Progenitor cell of endocrine pancreas (in vitro differentiated cells): Measurements from ENCODE around the gene GIPC1. TPM values are rescaled to one million over a fixed set of nuclear protein-coding genes. Genes with fewer than 3 reads are reported as not detected.

Source experiments
- DNase-seq: peaks from one replicate; pipeline ENCODE4 v3.0.0; 2021; ENCODE audit warnings: low spot score; ENCODE audit not compliant: unreplicated experiment
- H3K27ac Mint-ChIP-seq: 2 replicates; pipeline ENCODE4 v1.8.0; 2021; ENCODE audit warnings: mild to moderate bottlenecking, moderate library complexity, mixed read lengths
- H3K27me3 Mint-ChIP-seq: 2 replicates; pipeline ENCODE4 v1.8.0; 2021; ENCODE audit warnings: mixed read lengths
- H3K36me3 Mint-ChIP-seq: 2 replicates; pipeline ENCODE4 v1.8.0; 2022; ENCODE audit warnings: mixed read lengths; ENCODE audit not compliant: insufficient read depth
- H3K4me1 Mint-ChIP-seq: 2 replicates; pipeline ENCODE4 v1.8.0; 2021; ENCODE audit warnings: low read depth, mixed read lengths
- H3K4me3 Mint-ChIP-seq: 2 replicates; pipeline ENCODE4 v1.8.0; 2021; ENCODE audit warnings: low read depth, mild to moderate bottlenecking, moderate library complexity, mixed read lengths
- H3K9me3 Mint-ChIP-seq: 2 replicates; pipeline ENCODE4 v1.8.0; 2021; ENCODE audit warnings: low read depth, mixed read lengths
- CTCF ChIP-seq: fragments of 200-600 bp; sonication (generic); IDR thresholded peaks from one replicate; pipeline ENCODE4 v1.5.0; 2021; ENCODE audit warnings: antibody characterized with exemption, mild to moderate bottlenecking; ENCODE audit not compliant: unreplicated experiment
- total RNA-seq: library from RNA; stranded (reverse); gene quantifications from 2 replicates; pipeline ENCODE4 v1.2.1, GENCODE V29; 2021

GIPC1 gene
- total RNA-seq, 1 donor from 2014 or later, result 66.5 TPM

- Mint-ChIP-seq H3K4me3 (no peak overlapping the region), H3K27me3 (no peaks in the 10 kb centered on the region), H3K4me1 (no peaks in the 10 kb centered on the region), H3K9me3 (no peaks in the 10 kb centered on the region), H3K36me3 (peaks cover 19% of the 10 kb centered on the region), H3K27ac (no peak overlapping the region)
- TF ChIP-seq CTCF, result no peak
- DNase-seq, result no peak
Measured at GRCh38 chr19:14487370-14488125, 8.4 kb downstream of the GIPC1 start.

GRCh38 chr19:14482172-14482941 is 13.6 kb downstream of the GIPC1 start:
- H3K4me1 Mint-ChIP-seq, result no peaks in the 10 kb centered on the region
- no peak overlapping the region for H3K4me3 Mint-ChIP-seq
- no peak for TF ChIP-seq CTCF
- DNase-seq, result no peak
- peaks cover 12% of the 10 kb centered on the region for H3K36me3 Mint-ChIP-seq
- no peak overlapping the region for H3K27ac Mint-ChIP-seq
- H3K9me3 Mint-ChIP-seq, result no peaks in the 10 kb centered on the region
- no peaks in the 10 kb centered on the region for H3K27me3 Mint-ChIP-seq

GRCh38 chr19:14480700-14481079 is 15.2 kb downstream of the GIPC1 start:
- H3K9me3 Mint-ChIP-seq, result no peaks in the 10 kb centered on the region
- H3K36me3 Mint-ChIP-seq, result peaks cover 9% of the 10 kb centered on the region

GRCh38 chr19:14479975-14480699 is 15.8 kb downstream of the GIPC1 start:
- Mint-ChIP-seq H3K9me3 (no peaks in the 10 kb centered on the region), H3K27ac (no peak overlapping the region), H3K27me3 (no peaks in the 10 kb centered on the region), H3K36me3 (peaks cover 9% of the 10 kb centered on the region), H3K4me1 (peaks cover 3% of the 10 kb centered on the region), H3K4me3 (no peak overlapping the region)
- peak; percentile 76 for DNase-seq
- peak; percentile 93 for TF ChIP-seq CTCF

More at GRCh38 chr19:14480700-14481079, 15.2 kb downstream of the GIPC1 start:
- no peak overlapping the region for H3K27ac Mint-ChIP-seq
- no peak for TF ChIP-seq CTCF
- no peak overlapping the region for H3K4me3 Mint-ChIP-seq
- H3K27me3 Mint-ChIP-seq, result no peaks in the 10 kb centered on the region
- peaks cover 1% of the 10 kb centered on the region for H3K4me1 Mint-ChIP-seq
- no peak for DNase-seq

- H3K36me3 Mint-ChIP-seq, result peaks cover 9% of the 10 kb centered on the region
- H3K9me3 Mint-ChIP-seq, result no peaks in the 10 kb centered on the region
- no peaks in the 10 kb centered on the region for H3K27me3 Mint-ChIP-seq
- TF ChIP-seq CTCF, result no peak
- DNase-seq, result no peak
- H3K27ac Mint-ChIP-seq, result no peak overlapping the region
- peaks cover 3% of the 10 kb centered on the region for H3K4me1 Mint-ChIP-seq
- no peak overlapping the region for H3K4me3 Mint-ChIP-seq
Measured at GRCh38 chr19:14479309-14479974, 16.5 kb downstream of the GIPC1 start.
